Measurements from ENCODE around the gene UBE2F.

UBE2F gene

GRCh38 chr2:238069877-238070276 lies 103.1 kb downstream of the UBE2F start:
- DNase-seq (ENCODE audit: low read depth): no peak
- no peak overlapping the region for H3K4me3 ChIP-seq (ENCODE audit: low read depth, low read length)
- TF ChIP-seq, protein P1, sequence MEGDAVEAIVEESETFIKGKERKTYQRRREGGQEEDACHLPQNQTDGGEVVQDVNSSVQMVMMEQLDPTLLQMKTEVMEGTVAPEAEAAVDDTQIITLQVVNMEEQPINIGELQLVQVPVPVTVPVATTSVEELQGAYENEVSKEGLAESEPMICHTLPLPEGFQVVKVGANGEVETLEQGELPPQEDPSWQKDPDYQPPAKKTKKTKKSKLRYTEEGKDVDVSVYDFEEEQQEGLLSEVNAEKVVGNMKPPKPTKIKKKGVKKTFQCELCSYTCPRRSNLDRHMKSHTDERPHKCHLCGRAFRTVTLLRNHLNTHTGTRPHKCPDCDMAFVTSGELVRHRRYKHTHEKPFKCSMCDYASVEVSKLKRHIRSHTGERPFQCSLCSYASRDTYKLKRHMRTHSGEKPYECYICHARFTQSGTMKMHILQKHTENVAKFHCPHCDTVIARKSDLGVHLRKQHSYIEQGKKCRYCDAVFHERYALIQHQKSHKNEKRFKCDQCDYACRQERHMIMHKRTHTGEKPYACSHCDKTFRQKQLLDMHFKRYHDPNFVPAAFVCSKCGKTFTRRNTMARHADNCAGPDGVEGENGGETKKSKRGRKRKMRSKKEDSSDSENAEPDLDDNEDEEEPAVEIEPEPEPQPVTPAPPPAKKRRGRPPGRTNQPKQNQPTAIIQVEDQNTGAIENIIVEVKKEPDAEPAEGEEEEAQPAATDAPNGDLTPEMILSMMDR (IDR thresholded peaks at IDR 0.05; ENCODE audit: low read depth, low read length, missing control alignments): no peak

DNA sequence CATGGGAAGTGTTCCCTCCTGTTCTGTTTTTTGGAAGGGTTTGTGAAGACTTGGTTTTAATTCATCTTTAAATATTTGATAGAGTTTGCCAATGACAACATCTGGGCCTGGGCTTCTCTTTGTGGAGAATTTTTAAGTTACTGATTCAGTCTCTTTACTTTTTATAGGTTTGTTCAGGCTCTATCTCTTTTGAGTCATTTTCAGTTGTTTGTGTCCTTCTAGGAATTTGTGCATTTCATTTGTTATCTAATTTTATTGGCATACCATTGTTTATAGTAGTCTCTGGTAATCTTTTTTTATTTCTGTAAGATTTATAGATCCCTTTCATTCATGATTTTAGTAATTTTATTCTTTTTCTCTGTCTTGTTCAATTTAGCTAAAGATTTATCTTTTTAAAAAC lies 108.6 kb downstream of the UBE2F start:
- no peak for DNase-seq (ENCODE audit: low read depth)
- no peak overlapping the region for H3K4me3 ChIP-seq (ENCODE audit: low read depth, low read length)
- TF ChIP-seq, protein P1 (IDR thresholded peaks at IDR 0.05; ENCODE audit: low read depth, low read length, missing control alignments): no peak

GRCh38 chr2:238077292-238077691 lies 110.5 kb downstream of the UBE2F start:
- no peak overlapping the region for H3K4me3 ChIP-seq (ENCODE audit: low read depth, low read length)
- no peak for DNase-seq (ENCODE audit: low read depth)
- TF ChIP-seq, protein P1 (IDR thresholded peaks at IDR 0.05; ENCODE audit: low read depth, low read length, missing control alignments): no peak

DNA sequence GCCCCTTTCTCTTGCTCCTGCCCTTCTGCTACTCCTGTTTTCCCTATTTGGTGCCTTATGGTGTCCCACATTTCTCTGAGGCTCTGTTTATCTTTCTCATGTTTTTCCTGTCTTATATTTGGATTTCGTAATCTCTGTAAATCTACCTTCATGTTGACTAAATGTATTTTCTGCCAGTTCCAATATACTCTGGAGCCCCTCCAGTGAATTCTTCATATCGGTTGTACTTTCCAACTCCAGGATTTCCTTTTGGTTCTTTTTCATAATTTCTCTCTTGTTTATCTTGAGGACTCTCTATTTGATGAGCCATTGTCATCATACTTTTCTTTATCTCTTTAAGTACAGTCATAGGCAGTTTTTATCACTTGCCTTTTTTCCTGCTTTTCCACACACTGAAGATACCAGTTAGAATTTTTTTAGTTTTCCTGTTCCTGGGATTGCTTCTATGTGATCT lies 113.1 kb downstream of the UBE2F start:
- TF ChIP-seq, protein P1 (IDR thresholded peaks at IDR 0.05; ENCODE audit: low read depth, low read length, missing control alignments): no peak
- DNase-seq (ENCODE audit: low read depth): no peak
- H3K4me3 ChIP-seq (ENCODE audit: low read depth, low read length): no peak overlapping the region

DNA sequence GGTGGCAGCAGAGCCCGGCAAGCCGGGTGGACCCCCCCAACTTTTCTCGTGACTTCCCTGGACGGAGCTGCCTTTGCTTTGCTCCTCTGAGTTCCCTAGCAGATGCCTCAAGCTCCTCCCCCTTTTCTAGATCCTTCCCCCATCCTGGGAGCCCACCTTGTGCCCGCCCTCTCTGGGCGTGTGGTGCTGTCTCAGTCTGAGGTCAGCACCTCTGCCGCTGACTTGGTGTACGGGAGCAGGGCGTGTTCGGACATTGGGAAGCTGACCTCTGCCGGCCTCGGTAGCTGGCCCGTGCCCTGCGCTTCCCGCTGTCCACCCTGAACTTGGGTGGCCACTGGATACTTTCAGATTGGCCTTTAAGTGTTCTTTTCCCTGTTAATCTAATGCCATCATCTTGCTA lies 113.7 kb downstream of the UBE2F start:
- TF ChIP-seq, protein P1 (IDR thresholded peaks at IDR 0.05; ENCODE audit: low read depth, low read length, missing control alignments): no peak
- DNase-seq (ENCODE audit: low read depth): no peak
- H3K4me3 ChIP-seq (ENCODE audit: low read depth, low read length): no peak overlapping the region

DNA sequence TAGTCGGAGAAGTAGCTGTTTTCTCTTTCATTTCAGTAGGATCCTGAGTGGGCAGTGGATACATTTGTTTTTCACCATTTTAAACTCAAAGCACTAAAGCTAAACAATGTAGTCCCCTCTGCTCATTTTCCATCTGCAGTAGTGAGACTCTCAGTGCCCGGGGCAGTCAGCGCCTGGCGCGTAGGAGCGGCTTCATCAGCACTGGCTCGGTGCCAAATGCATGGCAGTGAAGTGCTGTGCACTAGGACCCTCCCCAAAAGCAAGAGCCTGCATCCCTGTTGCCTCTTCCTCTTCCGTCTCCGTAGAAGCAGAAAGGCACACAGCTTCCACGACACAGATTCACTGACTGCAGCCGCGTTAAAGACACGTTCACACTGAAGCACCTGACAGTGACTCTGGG lies 114.3 kb downstream of the UBE2F start:
- no peak overlapping the region for H3K4me3 ChIP-seq (ENCODE audit: low read depth, low read length)
- TF ChIP-seq, protein P1 (IDR thresholded peaks at IDR 0.05; ENCODE audit: low read depth, low read length, missing control alignments): no peak
- DNase-seq (ENCODE audit: low read depth): no peak

- TF ChIP-seq, protein P1 (IDR thresholded peaks at IDR 0.05; ENCODE audit: low read depth, low read length, missing control alignments): no peak
- H3K4me3 ChIP-seq (ENCODE audit: low read depth, low read length): no peak overlapping the region
- DNase-seq (ENCODE audit: low read depth): no peak
Observed at GRCh38 chr2:238081561-238081960, 114.7 kb downstream of the UBE2F start.

Data from GM12864 (cell line).